OCI-LY1 (cell line): ENCODE results near the gene NKX2-8.

ENCODE experiments used
- CTCF ChIP-seq: fragments of 200-600 bp; sonication (generic), shearing (Covaris generic); IDR thresholded peaks from 2 replicates; pipeline ENCODE4 v1.5.1; 2017; ENCODE audit warnings: mild to moderate bottlenecking, antibody characterized with exemption, low read length, moderate library complexity, mixed read lengths
- EZH2 ChIP-seq: fragments of 200-600 bp; sonication (generic), shearing (Covaris generic); IDR thresholded peaks from 2 replicates; pipeline ENCODE4 v1.8.0; 2017; ENCODE audit warnings: borderline replicate concordance, mixed run types, mild to moderate bottlenecking, antibody characterized with exemption, low read length, moderate library complexity, mixed read lengths

DNA sequence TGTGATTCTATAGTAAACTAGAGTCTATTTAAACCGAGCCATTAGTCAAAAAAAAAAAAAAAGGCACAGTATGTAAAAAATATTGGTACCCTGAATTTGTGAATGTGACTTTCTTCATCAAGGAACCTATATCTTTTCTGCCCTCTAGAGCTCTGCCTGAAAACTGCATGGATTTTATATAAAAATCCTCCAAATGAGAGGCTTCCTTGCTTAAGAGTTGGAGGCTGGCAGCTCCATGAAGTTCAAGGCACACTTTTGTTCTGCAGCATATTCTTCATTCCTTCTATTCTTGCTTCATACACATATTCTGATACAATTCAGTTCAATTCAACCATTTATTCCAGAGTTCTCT, 23.1 kb upstream of the NKX2-8 start:
- no peak for TF ChIP-seq CTCF
- no peak for TF ChIP-seq EZH2
